Daoy (cell line): ENCODE measurements around the gene ETV5. TPM values are rescaled to one million over a fixed set of nuclear protein-coding genes. Genes with fewer than 3 reads are reported as not detected.

Experiments
- DNase-seq: peaks from one replicate; pipeline ENCODE4 v3.0.0-alpha.2; 2015; ENCODE audit warnings: low read depth
- total RNA-seq: library from RNA; depleted of rRNA; stranded (reverse); fragments of >200 nt; shearing (Covaris generic); gene quantifications from 2 replicates; pipeline ENCODE4 v1.2.3, GENCODE V29; 2014

The ETV5 gene
- total RNA-seq, 1 experiment from 2014 or later, result 53.0 TPM

- no peak for DNase-seq
Measured at GRCh38 chr3:186123012-186123411, 14.1 kb upstream of the ETV5 start.

GRCh38 chr3:186121968-186122367 is 13.1 kb upstream of the ETV5 start:
- DNase-seq, result no peak

- no peak for DNase-seq
Measured at GRCh38 chr3:186121278-186121677, 12.4 kb upstream of the ETV5 start.

- DNase-seq, result no peak
Measured at GRCh38 chr3:186119499-186119898, 10.6 kb upstream of the ETV5 start.

- DNase-seq, result no peak
Measured at GRCh38 chr3:186118692-186119091, 9.8 kb upstream of the ETV5 start.

- DNase-seq, result no peak
Measured at GRCh38 chr3:186117521-186118134, 8.7 kb upstream of the ETV5 start.

GRCh38 chr3:186115239-186115996 is 6.5 kb upstream of the ETV5 start:
- no peak for DNase-seq

- no peak for DNase-seq
Measured at GRCh38 chr3:186110975-186111974, 2.4 kb upstream of the ETV5 start.

GRCh38 chr3:186109897-186110803 is 1.3 kb upstream of the ETV5 start:
- peak; percentile 29 for DNase-seq

- peak; percentile 71 for DNase-seq
Measured at GRCh38 chr3:186108106-186108940, 566 bp downstream of the ETV5 start.

- peak; percentile 86 for DNase-seq
Measured at GRCh38 chr3:186107215-186108105, 1.4 kb downstream of the ETV5 start.

- no peak for DNase-seq
Measured at GRCh38 chr3:186105543-186105942, 3.3 kb downstream of the ETV5 start.

- no peak for DNase-seq
Measured at GRCh38 chr3:186102687-186103086, 6.2 kb downstream of the ETV5 start.

GRCh38 chr3:186100398-186100797 is 8.5 kb downstream of the ETV5 start:
- no peak for DNase-seq

GRCh38 chr3:186099178-186099577 is 9.7 kb downstream of the ETV5 start:
- peak; percentile 65 for DNase-seq

GRCh38 chr3:186098740-186099139 is 10.1 kb downstream of the ETV5 start:
- DNase-seq, result no peak

- no peak for DNase-seq
Measured at GRCh38 chr3:186097663-186098451, 11.0 kb downstream of the ETV5 start.

- no peak for DNase-seq
Measured at GRCh38 chr3:186097317-186097662, 11.6 kb downstream of the ETV5 start.

- DNase-seq, result no peak
Measured at GRCh38 chr3:186096290-186096689, 12.6 kb downstream of the ETV5 start.
